Sigmoid colon (tissue), 4 donors: Measurements from ENCODE around the gene CLN6.

ENCODE experiments used
- EP300 ChIP-seq, 4 donors: sonication (generic); formaldehyde crosslinking; IDR thresholded peaks; one replicate each; pipeline ENCODE4 v1.6.1; 2017; ENCODE audit warnings: antibody characterized with exemption in 4 of 4
- POLR2A ChIP-seq, 2 donors: fragments of 450-650 bp; IDR thresholded peaks; one replicate each; pipeline ENCODE4 v1.6.1; 2016; ENCODE audit warnings: antibody characterized with exemption in 2 of 2, mild to moderate bottlenecking in 2 of 2, moderate library complexity in 2 of 2
- POLR2AphosphoS5 ChIP-seq, 4 donors: sonication (generic); formaldehyde crosslinking; IDR thresholded peaks; one replicate each; pipeline ENCODE4 v1.6.1; 2017; ENCODE audit warnings: antibody characterized with exemption in 4 of 4
- TF ChIP-seq, protein P1 (sequence below), 4 experiments: fragments of 450-650 bp in 3 of 4; fragments of 200-600 bp in 1 of 4; IDR thresholded peaks; one replicate each; pipeline ENCODE4 v1.5.1; 2016 to 2019; ENCODE audit warnings: antibody characterized with exemption in 4 of 4, mild to moderate bottlenecking in 3 of 4, moderate library complexity in 2 of 4

DNA sequence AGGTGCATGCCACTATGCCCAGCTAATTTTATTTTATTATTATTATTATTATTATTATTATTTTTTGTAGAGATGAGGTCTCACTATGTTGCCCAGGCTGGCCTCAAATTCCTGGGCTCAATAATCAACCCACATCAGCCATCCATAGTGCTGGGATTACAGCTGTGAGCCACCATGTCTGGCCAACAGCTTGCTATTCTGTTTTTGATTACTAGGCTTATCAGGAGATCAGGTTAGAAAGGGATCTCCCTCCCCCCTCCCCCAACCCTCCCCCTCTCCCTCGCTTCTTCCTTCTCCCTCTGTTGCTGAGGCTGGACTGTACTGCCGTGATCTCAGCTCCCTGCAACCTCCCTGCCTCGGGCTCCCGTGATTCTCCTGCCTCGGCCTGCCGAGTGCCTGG is 8.6 kb downstream of the CLN6 start:
- no peak for TF ChIP-seq POLR2A (IDR thresholded peaks at IDR 0.05)
- TF ChIP-seq, protein P1, sequence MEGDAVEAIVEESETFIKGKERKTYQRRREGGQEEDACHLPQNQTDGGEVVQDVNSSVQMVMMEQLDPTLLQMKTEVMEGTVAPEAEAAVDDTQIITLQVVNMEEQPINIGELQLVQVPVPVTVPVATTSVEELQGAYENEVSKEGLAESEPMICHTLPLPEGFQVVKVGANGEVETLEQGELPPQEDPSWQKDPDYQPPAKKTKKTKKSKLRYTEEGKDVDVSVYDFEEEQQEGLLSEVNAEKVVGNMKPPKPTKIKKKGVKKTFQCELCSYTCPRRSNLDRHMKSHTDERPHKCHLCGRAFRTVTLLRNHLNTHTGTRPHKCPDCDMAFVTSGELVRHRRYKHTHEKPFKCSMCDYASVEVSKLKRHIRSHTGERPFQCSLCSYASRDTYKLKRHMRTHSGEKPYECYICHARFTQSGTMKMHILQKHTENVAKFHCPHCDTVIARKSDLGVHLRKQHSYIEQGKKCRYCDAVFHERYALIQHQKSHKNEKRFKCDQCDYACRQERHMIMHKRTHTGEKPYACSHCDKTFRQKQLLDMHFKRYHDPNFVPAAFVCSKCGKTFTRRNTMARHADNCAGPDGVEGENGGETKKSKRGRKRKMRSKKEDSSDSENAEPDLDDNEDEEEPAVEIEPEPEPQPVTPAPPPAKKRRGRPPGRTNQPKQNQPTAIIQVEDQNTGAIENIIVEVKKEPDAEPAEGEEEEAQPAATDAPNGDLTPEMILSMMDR (IDR thresholded peaks at IDR 0.05) = no peak
- TF ChIP-seq EP300 (IDR thresholded peaks at IDR 0.05) = no peak
- no peak for TF ChIP-seq POLR2AphosphoS5 (IDR thresholded peaks at IDR 0.05)
